IMR-90 (cell line): Measurements from ENCODE around the gene CMSS1.

Experiments
- BHLHE40 ChIP-seq: fragments of 150-350 bp; IDR thresholded peaks from 2 replicates; pipeline ENCODE4 v1.6.1; 2016; ENCODE audit warnings: mild to moderate bottlenecking, low read depth, low read length
- CTCF ChIP-seq: conservative IDR thresholded peaks from 2 replicates; pipeline ENCODE4 v1.5.1; 2012; ENCODE audit warnings: mild to moderate bottlenecking, low read depth, low read length, improper control_type of control experiment
- MAFK ChIP-seq: IDR thresholded peaks from 2 replicates; pipeline ENCODE4 v1.6.1; 2012; ENCODE audit warnings: low read depth, low read length, improper control_type of control experiment
- RCOR1 ChIP-seq: IDR thresholded peaks from 2 replicates; pipeline ENCODE4 v1.6.1; 2012; ENCODE audit warnings: mild to moderate bottlenecking, low read length, improper control_type of control experiment; ENCODE audit not compliant: insufficient replicate concordance

DNA sequence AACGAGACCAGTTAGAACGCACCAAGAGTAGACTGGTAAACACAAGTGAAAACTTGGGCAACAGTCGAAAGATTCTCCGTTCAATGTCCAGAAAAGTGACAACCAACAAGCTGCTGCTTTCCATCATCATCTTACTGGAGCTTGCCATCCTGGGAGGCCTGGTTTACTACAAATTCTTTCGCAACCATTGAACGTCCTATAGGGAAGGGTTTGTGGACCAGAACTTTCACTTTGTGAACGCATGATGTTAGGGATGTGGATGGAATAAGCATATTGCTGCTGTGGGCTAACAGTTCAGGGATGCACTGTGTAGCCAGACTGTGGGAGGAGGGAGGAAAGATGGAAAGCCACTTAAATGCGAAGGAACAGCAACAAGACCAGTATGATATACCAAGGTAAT is 408.2 kb downstream of the CMSS1 start:
- TF ChIP-seq BHLHE40 (no peak), RCOR1 (no peak), CTCF (no peak), MAFK (no peak)
